ENCODE data around the gene PCDH9. TPM values are rescaled to one million over a fixed set of nuclear protein-coding genes. Genes with fewer than 3 reads are reported as not detected.

PCDH9 gene
- total and polyA plus RNA-seq, 2 experiments from 2014 or later: 0.31 to 0.52 TPM

GRCh38 chr13:66475061-66475460 lies 755.1 kb downstream of the PCDH9 start (continued):
- TF ChIP-seq REST (IDR thresholded peaks at IDR 0.05; ENCODE audit: unreplicated experiment): no peak
- TF ChIP-seq CTCF (conservative IDR thresholded peaks at IDR 0.05; ENCODE audit: low read depth in 2 of 2): no peak
- TF ChIP-seq STAT1 (IDR thresholded peaks at IDR 0.05; ENCODE audit: unreplicated experiment): no peak

- Mint-ChIP-seq H3K36me3 (ENCODE audit: low read depth) (no peaks in the 10 kb centered on the region), H3K9me3 (no peaks in the 10 kb centered on the region), H3K4me3 (no peak overlapping the region), H3K27me3 (ENCODE audit: insufficient read depth, low read depth, poor library complexity) (no peaks in the 10 kb centered on the region), H3K4me1 (no peaks in the 10 kb centered on the region), H3K27ac (no peak overlapping the region)
- Histone ChIP-seq H3K4me3 (no peak overlapping the region), H3K36me3 (ENCODE audit: insufficient read depth) (no peaks in the 10 kb centered on the region), H3K27ac (ENCODE audit: low read depth) (no peak overlapping the region), H3K27me3 (ENCODE audit: insufficient read depth) (no peaks in the 10 kb centered on the region), H3K4me2 (no peak overlapping the region), H3F3A (replicated peaks; ENCODE audit: low read depth) (no peaks in the 10 kb centered on the region), H2AFZ (no peak overlapping the region), H3K9me2 (ENCODE audit: insufficient read depth) (no peaks in the 10 kb centered on the region), H4K20me1 (replicated peaks; ENCODE audit: insufficient read depth) (no peaks in the 10 kb centered on the region), H3K79me2 (replicated peaks; ENCODE audit: insufficient read depth) (no peaks in the 10 kb centered on the region), H3K4me1 (ENCODE audit: insufficient read depth) (no peaks in the 10 kb centered on the region)
- ATAC-seq (no peak), DNase-seq (ENCODE audit: low spot score) (no peak)
- TF ChIP-seq NANOG (IDR thresholded peaks at IDR 0.05; ENCODE audit: borderline replicate concordance): no peak
- no peak for TF ChIP-seq REST (IDR thresholded peaks at IDR 0.05; ENCODE audit: unreplicated experiment)
- no peak for TF ChIP-seq JUNB (IDR thresholded peaks at IDR 0.05; ENCODE audit: unreplicated experiment)
- no peak for TF ChIP-seq STAT1 (IDR thresholded peaks at IDR 0.05; ENCODE audit: unreplicated experiment)
- TF ChIP-seq EZH2phosphoT487 (IDR thresholded peaks at IDR 0.05; ENCODE audit: unreplicated experiment): no peak
- no peak for TF ChIP-seq EZH2 (IDR thresholded peaks at IDR 0.05; ENCODE audit: low read depth, unreplicated experiment)
- TF ChIP-seq ZNF331 (CRISPR knock-in tag; IDR thresholded peaks at IDR 0.05; ENCODE audit: low read depth): no peak
- no peak for TF ChIP-seq CREB1 (CRISPR knock-in tag; IDR thresholded peaks at IDR 0.05; ENCODE audit: low read depth)
- TF ChIP-seq ETS1 (IDR thresholded peaks at IDR 0.05): no peak
- no peak for TF ChIP-seq ZNF114 (CRISPR knock-in tag; IDR thresholded peaks at IDR 0.05)
- no peak for TF ChIP-seq POLR2AphosphoS5 (IDR thresholded peaks at IDR 0.05; ENCODE audit: low read depth)
- TF ChIP-seq CTCF (conservative IDR thresholded peaks at IDR 0.05; ENCODE audit: low read depth in 2 of 2): no peak
These were observed 760.4 kb downstream of the PCDH9 start for GRCh38 chr13:66469745-66470144.

Data from GM23338 (cell line).